SK-N-SH treated with all-trans-retinoic acid at 6 μM for 48 hours (cell line): ENCODE data around the gene GNAS.

Experiments used
- ATAC-seq: fragments of 200-7000 bp; cut with Tn5 transposase; 3 replicates; pipeline ENCODE4 v1.9.1; 2020; ENCODE audit warnings: mild to moderate bottlenecking, moderate library complexity
- ARNTL ChIP-seq: fragments of 450-650 bp; formaldehyde crosslinking; IDR thresholded peaks from 2 replicates; pipeline ENCODE4 v1.5.0; 2020; ENCODE audit warnings: low read depth, mild to moderate bottlenecking, moderate library complexity, borderline replicate concordance
- BACH2 ChIP-seq: fragments of 250-450 bp; sonication (Bioruptor Pico); IDR thresholded peaks from 2 replicates; pipeline ENCODE4 v1.9.0; 2021; ENCODE audit warnings: mild to moderate bottlenecking, borderline replicate concordance
- CSDC2 ChIP-seq: fragments of 250-450 bp; sonication (Bioruptor Pico); IDR thresholded peaks from 2 replicates; pipeline ENCODE4 v1.5.0; 2020; ENCODE audit warnings: mild to moderate bottlenecking, moderate library complexity
- ESRRG ChIP-seq: fragments of 250-450 bp; sonication (Bioruptor Pico); IDR thresholded peaks from 2 replicates; pipeline ENCODE4 v1.6.1; 2021; ENCODE audit warnings: mild to moderate bottlenecking
- ISL1 ChIP-seq: fragments of 250-450 bp; sonication (Bioruptor Pico); IDR thresholded peaks from 2 replicates; pipeline ENCODE4 v2.1.2; 2022; ENCODE audit warnings: mild to moderate bottlenecking, moderate library complexity
- OSR1 ChIP-seq: fragments of 250-450 bp; sonication (Bioruptor Pico); IDR thresholded peaks from 2 replicates; pipeline ENCODE4 v1.8.0; 2022; ENCODE audit warnings: moderate library complexity, mild to moderate bottlenecking, inconsistent platforms
- PPARA ChIP-seq: fragments of 250-450 bp; sonication (Bioruptor Pico); IDR thresholded peaks from 2 replicates; pipeline ENCODE4 v1.5.0; 2020; ENCODE audit warnings: mild to moderate bottlenecking, borderline replicate concordance
- RARB ChIP-seq: fragments of 250-450 bp; sonication (Bioruptor Pico); IDR thresholded peaks from 2 replicates; pipeline ENCODE4 v1.8.0; 2021; ENCODE audit warnings: mild to moderate bottlenecking, moderate library complexity
- SNAI2 ChIP-seq: fragments of 250-450 bp; sonication (Bioruptor Pico); IDR thresholded peaks from 2 replicates; pipeline ENCODE4 v1.5.0; 2020; ENCODE audit warnings: mild to moderate bottlenecking, moderate library complexity
- TCF4 ChIP-seq: fragments of 250-450 bp; sonication (Bioruptor Pico); IDR thresholded peaks from 2 replicates; pipeline ENCODE4 v1.8.0; 2021; ENCODE audit warnings: mild to moderate bottlenecking, moderate library complexity, borderline replicate concordance
- TOX ChIP-seq: fragments of 250-450 bp; sonication (Bioruptor Pico); IDR thresholded peaks from 2 replicates; pipeline ENCODE4 v1.8.0; 2021; ENCODE audit warnings: mild to moderate bottlenecking, moderate library complexity, borderline replicate concordance
- ZC3H10 ChIP-seq: fragments of 250-450 bp; sonication (Bioruptor Pico); IDR thresholded peaks from 2 replicates; pipeline ENCODE4 v1.5.1; 2021; ENCODE audit warnings: mild to moderate bottlenecking, moderate library complexity
- ZFP3 ChIP-seq: fragments of 250-450 bp; sonication (Bioruptor Pico); IDR thresholded peaks from 2 replicates; pipeline ENCODE4 v1.5.0; 2020; ENCODE audit warnings: mild to moderate bottlenecking, moderate library complexity
- ZFP30 ChIP-seq: fragments of 450-650 bp; formaldehyde crosslinking; IDR thresholded peaks from 2 replicates; pipeline ENCODE4 v1.5.0; 2022; ENCODE audit warnings: mild to moderate bottlenecking, moderate library complexity
- ZNF565 ChIP-seq: fragments of 450-650 bp; formaldehyde crosslinking; conservative IDR thresholded peaks from 2 replicates; pipeline ENCODE4 v1.5.0; 2020; ENCODE audit warnings: low read depth, mild to moderate bottlenecking, moderate library complexity
- ZNF70 ChIP-seq: fragments of 450-650 bp; formaldehyde crosslinking; IDR thresholded peaks from 2 replicates; pipeline ENCODE4 v1.5.0; 2020; ENCODE audit warnings: mild to moderate bottlenecking, moderate library complexity
- ZNF8 ChIP-seq: fragments of 450-650 bp; formaldehyde crosslinking; IDR thresholded peaks from 2 replicates; pipeline ENCODE4 v1.5.0; 2020; ENCODE audit warnings: mild to moderate bottlenecking, moderate library complexity
- TF ChIP-seq, protein P1 (sequence below): fragments of 250-450 bp; sonication (Bioruptor Pico); IDR thresholded peaks from 2 replicates; pipeline ENCODE4 v1.8.0; 2021; ENCODE audit warnings: low read depth, mild to moderate bottlenecking, moderate library complexity, borderline replicate concordance
- TF ChIP-seq, protein P2 (sequence below): fragments of 250-450 bp; sonication (Bioruptor Pico); IDR thresholded peaks from 2 replicates; pipeline ENCODE4 v1.5.0; 2020; ENCODE audit warnings: mild to moderate bottlenecking, moderate library complexity
- TF ChIP-seq, protein P3 (sequence below): fragments of 250-450 bp; sonication (Bioruptor Pico); IDR thresholded peaks from 2 replicates; pipeline ENCODE4 v1.5.1; 2021; ENCODE audit warnings: mild to moderate bottlenecking, moderate library complexity
- TF ChIP-seq, protein P4 (sequence below): fragments of 250-450 bp; sonication (Bioruptor Pico); IDR thresholded peaks from 2 replicates; pipeline ENCODE4 v1.5.1; 2020; ENCODE audit warnings: low read depth, mild to moderate bottlenecking, moderate library complexity

Gene GNAS

DNA sequence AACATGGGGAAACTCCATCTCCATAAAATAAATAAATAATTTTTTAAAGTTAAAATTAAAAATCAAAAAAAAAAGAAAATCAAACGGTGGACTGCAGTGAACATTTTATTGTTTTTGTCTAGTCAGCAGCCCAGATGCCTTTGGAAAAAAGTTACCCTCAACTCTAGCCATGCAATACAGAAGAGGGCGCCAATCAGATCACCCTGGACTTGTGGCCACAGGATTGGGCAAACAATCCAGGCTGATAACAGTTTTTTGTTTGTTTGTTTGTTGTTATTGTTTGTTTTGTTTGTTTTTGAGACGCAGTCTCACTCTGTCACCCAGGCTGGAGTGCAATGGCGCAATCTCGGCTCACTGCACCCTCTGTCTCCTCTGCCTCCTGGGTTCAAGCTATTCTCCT is 98.1 kb downstream of the GNAS start:
- TF ChIP-seq ZFP3 (CRISPR knock-in tag) (no peak), OSR1 (CRISPR knock-in tag) (no peak), BACH2 (no peak), SNAI2 (CRISPR knock-in tag) (no peak), RARB (CRISPR knock-in tag) (no peak), TOX (CRISPR knock-in tag) (no peak), ZNF8 (no peak), ISL1 (CRISPR knock-in tag) (no peak), ZC3H10 (CRISPR knock-in tag) (no peak), CSDC2 (CRISPR knock-in tag) (no peak), TCF4 (CRISPR knock-in tag) (no peak), ZNF70 (CRISPR knock-in tag) (no peak), ESRRG (no peak)
- TF ChIP-seq, protein P1, sequence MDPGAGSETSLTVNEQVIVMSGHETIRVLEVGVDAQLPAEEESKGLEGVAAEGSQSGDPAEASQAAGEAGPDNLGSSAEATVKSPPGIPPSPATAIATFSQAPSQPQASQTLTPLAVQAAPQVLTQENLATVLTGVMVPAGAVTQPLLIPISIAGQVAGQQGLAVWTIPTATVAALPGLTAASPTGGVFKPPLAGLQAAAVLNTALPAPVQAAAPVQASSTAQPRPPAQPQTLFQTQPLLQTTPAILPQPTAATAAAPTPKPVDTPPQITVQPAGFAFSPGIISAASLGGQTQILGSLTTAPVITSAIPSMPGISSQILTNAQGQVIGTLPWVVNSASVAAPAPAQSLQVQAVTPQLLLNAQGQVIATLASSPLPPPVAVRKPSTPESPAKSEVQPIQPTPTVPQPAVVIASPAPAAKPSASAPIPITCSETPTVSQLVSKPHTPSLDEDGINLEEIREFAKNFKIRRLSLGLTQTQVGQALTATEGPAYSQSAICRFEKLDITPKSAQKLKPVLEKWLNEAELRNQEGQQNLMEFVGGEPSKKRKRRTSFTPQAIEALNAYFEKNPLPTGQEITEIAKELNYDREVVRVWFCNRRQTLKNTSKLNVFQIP, result no peak
- TF ChIP-seq, protein P2, sequence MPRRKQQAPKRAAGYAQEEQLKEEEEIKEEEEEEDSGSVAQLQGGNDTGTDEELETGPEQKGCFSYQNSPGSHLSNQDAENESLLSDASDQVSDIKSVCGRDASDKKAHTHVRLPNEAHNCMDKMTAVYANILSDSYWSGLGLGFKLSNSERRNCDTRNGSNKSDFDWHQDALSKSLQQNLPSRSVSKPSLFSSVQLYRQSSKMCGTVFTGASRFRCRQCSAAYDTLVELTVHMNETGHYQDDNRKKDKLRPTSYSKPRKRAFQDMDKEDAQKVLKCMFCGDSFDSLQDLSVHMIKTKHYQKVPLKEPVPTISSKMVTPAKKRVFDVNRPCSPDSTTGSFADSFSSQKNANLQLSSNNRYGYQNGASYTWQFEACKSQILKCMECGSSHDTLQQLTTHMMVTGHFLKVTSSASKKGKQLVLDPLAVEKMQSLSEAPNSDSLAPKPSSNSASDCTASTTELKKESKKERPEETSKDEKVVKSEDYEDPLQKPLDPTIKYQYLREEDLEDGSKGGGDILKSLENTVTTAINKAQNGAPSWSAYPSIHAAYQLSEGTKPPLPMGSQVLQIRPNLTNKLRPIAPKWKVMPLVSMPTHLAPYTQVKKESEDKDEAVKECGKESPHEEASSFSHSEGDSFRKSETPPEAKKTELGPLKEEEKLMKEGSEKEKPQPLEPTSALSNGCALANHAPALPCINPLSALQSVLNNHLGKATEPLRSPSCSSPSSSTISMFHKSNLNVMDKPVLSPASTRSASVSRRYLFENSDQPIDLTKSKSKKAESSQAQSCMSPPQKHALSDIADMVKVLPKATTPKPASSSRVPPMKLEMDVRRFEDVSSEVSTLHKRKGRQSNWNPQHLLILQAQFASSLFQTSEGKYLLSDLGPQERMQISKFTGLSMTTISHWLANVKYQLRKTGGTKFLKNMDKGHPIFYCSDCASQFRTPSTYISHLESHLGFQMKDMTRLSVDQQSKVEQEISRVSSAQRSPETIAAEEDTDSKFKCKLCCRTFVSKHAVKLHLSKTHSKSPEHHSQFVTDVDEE, result no peak
- TF ChIP-seq, protein P3, sequence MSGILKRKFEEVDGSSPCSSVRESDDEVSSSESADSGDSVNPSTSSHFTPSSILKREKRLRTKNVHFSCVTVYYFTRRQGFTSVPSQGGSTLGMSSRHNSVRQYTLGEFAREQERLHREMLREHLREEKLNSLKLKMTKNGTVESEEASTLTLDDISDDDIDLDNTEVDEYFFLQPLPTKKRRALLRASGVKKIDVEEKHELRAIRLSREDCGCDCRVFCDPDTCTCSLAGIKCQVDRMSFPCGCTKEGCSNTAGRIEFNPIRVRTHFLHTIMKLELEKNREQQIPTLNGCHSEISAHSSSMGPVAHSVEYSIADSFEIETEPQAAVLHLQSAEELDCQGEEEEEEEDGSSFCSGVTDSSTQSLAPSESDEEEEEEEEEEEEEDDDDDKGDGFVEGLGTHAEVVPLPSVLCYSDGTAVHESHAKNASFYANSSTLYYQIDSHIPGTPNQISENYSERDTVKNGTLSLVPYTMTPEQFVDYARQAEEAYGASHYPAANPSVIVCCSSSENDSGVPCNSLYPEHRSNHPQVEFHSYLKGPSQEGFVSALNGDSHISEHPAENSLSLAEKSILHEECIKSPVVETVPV (CRISPR knock-in tag), result no peak
- TF ChIP-seq, all 23 proteins: peak for 0
- ATAC-seq, result no peak

DNA sequence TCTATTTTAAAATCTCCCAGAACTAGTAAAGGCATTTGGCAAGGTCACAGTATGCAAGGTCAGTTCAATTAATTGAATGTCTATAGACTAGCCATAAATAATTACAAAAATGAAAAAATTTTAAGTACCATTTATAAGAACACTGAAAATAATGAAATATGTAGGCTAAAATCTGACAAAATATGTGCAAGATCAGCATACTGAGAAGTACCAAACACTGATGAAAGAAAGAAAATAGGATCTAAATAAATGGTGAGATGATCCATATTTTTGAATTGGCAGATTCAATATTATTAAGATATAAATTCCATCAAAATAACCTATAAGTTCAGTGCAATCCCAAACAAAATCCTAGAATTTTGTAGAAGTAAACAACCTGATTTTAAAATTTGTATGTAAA is 100.5 kb downstream of the GNAS start:
- TF ChIP-seq SNAI2 (CRISPR knock-in tag), result no peak
- no peak for TF ChIP-seq ESRRG
- TF ChIP-seq ZC3H10 (CRISPR knock-in tag), result no peak
- TF ChIP-seq ZNF70 (CRISPR knock-in tag), result no peak
- ATAC-seq, result no peak

DNA sequence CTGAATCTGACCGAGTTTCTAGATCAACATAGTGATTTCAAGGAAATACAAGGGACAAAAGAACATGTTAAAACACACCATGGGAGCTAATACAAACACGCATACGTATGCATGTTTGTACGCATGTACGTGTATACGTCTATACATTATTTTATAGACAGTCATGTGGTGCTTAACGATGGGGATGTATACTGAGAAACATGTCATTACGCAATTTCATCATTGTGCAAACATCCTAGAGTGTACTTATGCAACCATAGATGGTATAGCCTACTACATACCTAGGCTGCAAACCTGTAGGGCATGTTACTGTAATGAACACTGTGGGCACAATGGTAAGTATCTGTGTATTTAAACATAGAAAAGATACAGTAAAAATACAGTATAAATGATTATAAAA is 103.6 kb downstream of the GNAS start:
- no peak for TF ChIP-seq TCF4 (CRISPR knock-in tag)
- TF ChIP-seq ZFP30 (CRISPR knock-in tag), result no peak
- TF ChIP-seq BACH2, result no peak
- TF ChIP-seq TOX (CRISPR knock-in tag), result no peak
- TF ChIP-seq ZC3H10 (CRISPR knock-in tag), result no peak
- TF ChIP-seq ZNF70 (CRISPR knock-in tag), result no peak
- no peak for TF ChIP-seq ZNF565
- no peak for TF ChIP-seq PPARA
- TF ChIP-seq, protein P1, result no peak
- no peak for TF ChIP-seq ESRRG
- TF ChIP-seq ARNTL (CRISPR knock-in tag), result no peak
- TF ChIP-seq, protein P4, sequence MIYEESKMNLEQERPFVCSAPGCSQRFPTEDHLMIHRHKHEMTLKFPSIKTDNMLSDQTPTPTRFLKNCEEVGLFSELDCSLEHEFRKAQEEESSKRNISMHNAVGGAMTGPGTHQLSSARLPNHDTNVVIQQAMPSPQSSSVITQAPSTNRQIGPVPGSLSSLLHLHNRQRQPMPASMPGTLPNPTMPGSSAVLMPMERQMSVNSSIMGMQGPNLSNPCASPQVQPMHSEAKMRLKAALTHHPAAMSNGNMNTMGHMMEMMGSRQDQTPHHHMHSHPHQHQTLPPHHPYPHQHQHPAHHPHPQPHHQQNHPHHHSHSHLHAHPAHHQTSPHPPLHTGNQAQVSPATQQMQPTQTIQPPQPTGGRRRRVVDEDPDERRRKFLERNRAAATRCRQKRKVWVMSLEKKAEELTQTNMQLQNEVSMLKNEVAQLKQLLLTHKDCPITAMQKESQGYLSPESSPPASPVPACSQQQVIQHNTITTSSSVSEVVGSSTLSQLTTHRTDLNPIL, result no peak
- TF ChIP-seq, protein P2, result no peak
- no peak for ATAC-seq
